GM23338 (cell line): ENCODE data around the gene PLIN5. TPM values are rescaled to one million over a fixed set of nuclear protein-coding genes. Genes with fewer than 3 reads are reported as not detected.

Experiments
- ATAC-seq: fragments of 200-7000 bp; cut with Tn5 transposase; 3 replicates; pipeline ENCODE4 v1.9.1; 2020
- DNase-seq: peaks from one replicate; pipeline ENCODE4 v3.0.0-alpha.2; 2015; ENCODE audit warnings: low spot score
- H2AFZ ChIP-seq: fragments of 200-600 bp; sonication (generic); 2 replicates; pipeline ENCODE4 v1.8.0; 2016; ENCODE audit warnings: antibody characterized with exemption, mild to moderate bottlenecking, moderate library complexity
- H3F3A ChIP-seq: fragments of 200-600 bp; sonication (generic); replicated peaks from 2 replicates; pipeline ENCODE4 v1.8.0; 2017; ENCODE audit warnings: antibody characterized with exemption, mixed run types, low read depth
- H3K27ac ChIP-seq: fragments of 200-600 bp; sonication (generic); 2 replicates; pipeline ENCODE4 v1.6.1; 2016; ENCODE audit warnings: low read depth
- H3K27me3 ChIP-seq: fragments of 200-600 bp; sonication (generic); 2 replicates; pipeline ENCODE4 v1.8.0; 2016; ENCODE audit warnings: mild to moderate bottlenecking, mixed run types, moderate library complexity; ENCODE audit not compliant: insufficient read depth
- H3K36me3 ChIP-seq: fragments of 200-600 bp; sonication (generic); 2 replicates; pipeline ENCODE4 v1.8.0; 2016; ENCODE audit warnings: mild to moderate bottlenecking; ENCODE audit not compliant: insufficient read depth
- H3K4me1 ChIP-seq: fragments of 200-600 bp; sonication (generic); 2 replicates; pipeline ENCODE4 v1.8.0; 2016; ENCODE audit warnings: mild to moderate bottlenecking, moderate library complexity; ENCODE audit not compliant: insufficient read depth
- H3K4me2 ChIP-seq: fragments of 200-600 bp; sonication (generic); 2 replicates; pipeline ENCODE4 v1.7.1; 2017; ENCODE audit warnings: mixed run types
- H3K4me3 ChIP-seq: fragments of 200-600 bp; sonication (generic); 2 replicates; pipeline ENCODE4 v1.6.1; 2016; ENCODE audit warnings: mixed run types
- H3K79me2 ChIP-seq: fragments of 200-600 bp; sonication (generic); replicated peaks from 2 replicates; pipeline ENCODE4 v1.8.0; 2017; ENCODE audit warnings: mild to moderate bottlenecking; ENCODE audit not compliant: insufficient read depth
- H3K9me2 ChIP-seq: fragments of 200-600 bp; sonication (generic); 2 replicates; pipeline ENCODE4 v1.8.0; 2017; ENCODE audit not compliant: insufficient read depth
- H4K20me1 ChIP-seq: fragments of 200-600 bp; sonication (generic); replicated peaks from 2 replicates; pipeline ENCODE4 v1.8.0; 2017; ENCODE audit warnings: mild to moderate bottlenecking; ENCODE audit not compliant: insufficient read depth
- H3K27ac Mint-ChIP-seq: 2 replicates; pipeline ENCODE4 v1.8.0; 2020; ENCODE audit warnings: inconsistent platforms, mild to moderate bottlenecking, moderate library complexity, mixed read lengths
- H3K27me3 Mint-ChIP-seq: 3 replicates; pipeline ENCODE4 v1.8.0; 2022; ENCODE audit warnings: low read depth, mild to moderate bottlenecking, moderate library complexity, mixed read lengths, inconsistent platforms; ENCODE audit not compliant: insufficient read depth, poor library complexity
- H3K36me3 Mint-ChIP-seq: 3 replicates; pipeline ENCODE4 v1.8.0; 2021; ENCODE audit warnings: low read depth, mild to moderate bottlenecking, inconsistent platforms, moderate library complexity, mixed read lengths
- H3K4me1 Mint-ChIP-seq: 3 replicates; pipeline ENCODE4 v1.8.0; 2020; ENCODE audit warnings: mild to moderate bottlenecking, inconsistent platforms, mixed read lengths
- H3K4me3 Mint-ChIP-seq: 3 replicates; pipeline ENCODE4 v1.8.0; 2021; ENCODE audit warnings: moderate library complexity, mild to moderate bottlenecking, inconsistent platforms, mixed read lengths
- H3K9me3 Mint-ChIP-seq: 3 replicates; pipeline ENCODE4 v1.8.0; 2020; ENCODE audit warnings: moderate library complexity, mild to moderate bottlenecking, inconsistent platforms, mixed read lengths
- EZH2 ChIP-seq: fragments of 200-600 bp; sonication (generic); IDR thresholded peaks from one replicate; pipeline ENCODE4 v1.8.0; 2017; ENCODE audit warnings: antibody characterized with exemption, mild to moderate bottlenecking, low read depth; ENCODE audit not compliant: unreplicated experiment
- EZH2phosphoT487 ChIP-seq: fragments of 200-600 bp; sonication (generic); IDR thresholded peaks from one replicate; pipeline ENCODE4 v1.8.1; 2018; ENCODE audit warnings: antibody characterized with exemption; ENCODE audit not compliant: unreplicated experiment
- JUNB ChIP-seq: IDR thresholded peaks from one replicate; pipeline ENCODE4 v1.6.1; 2016; ENCODE audit warnings: antibody characterized with exemption; ENCODE audit not compliant: unreplicated experiment
- STAT1 ChIP-seq: IDR thresholded peaks from one replicate; pipeline ENCODE4 v1.6.1; 2016; ENCODE audit warnings: antibody characterized with exemption; ENCODE audit not compliant: unreplicated experiment
- ZNF114 ChIP-seq: fragments of 250-450 bp; sonication (Bioruptor Pico); IDR thresholded peaks from 2 replicates; pipeline ENCODE4 v1.5.0; 2020; ENCODE audit warnings: mild to moderate bottlenecking, moderate library complexity
- ZNF331 ChIP-seq: fragments of 250-450 bp; sonication (Bioruptor Pico); IDR thresholded peaks from 2 replicates; pipeline ENCODE4 v1.5.0; 2020; ENCODE audit warnings: low read depth, mild to moderate bottlenecking, moderate library complexity
- polyA plus RNA-seq: library from polyadenylated mRNA; unstranded; fragments of >200 nt; fragmentation: Nextera tagmentation; extraction: Ambion mirVana; gene quantifications from 2 replicates; pipeline ENCODE4 v1.2.1, GENCODE V29; 2016
- total RNA-seq: library from RNA; depleted of rRNA; stranded (reverse); fragments of >200 nt; shearing (Covaris generic); gene quantifications from 2 replicates; pipeline ENCODE4 v1.2.3, GENCODE V29; 2014
- TF ChIP-seq, protein P1 (sequence below): fragments of 250-450 bp; sonication (Bioruptor Pico); IDR thresholded peaks from 2 replicates; pipeline ENCODE4 v1.5.0; 2020; ENCODE audit warnings: mild to moderate bottlenecking, moderate library complexity
- TF ChIP-seq, protein P2 (sequence below), 2 experiments: fragments of 200-600 bp in 1 of 2; sonication (generic) in 1 of 2; conservative IDR thresholded peaks; 2 replicates each; pipeline versions ENCODE4 v1.5.1 to v1.6.1; 2016 to 2017; ENCODE audit warnings: antibody characterized with exemption in 2 of 2, low read depth in 2 of 2, mild to moderate bottlenecking in 2 of 2, moderate library complexity in 1 of 2
- TF ChIP-seq, protein P3 (sequence below): IDR thresholded peaks from 2 replicates; pipeline ENCODE4 v1.6.1; 2016; ENCODE audit warnings: antibody characterized with exemption
- TF ChIP-seq, protein P4 (sequence below): IDR thresholded peaks from one replicate; pipeline ENCODE4 v1.6.1; 2018; ENCODE audit warnings: antibody characterized with exemption; ENCODE audit not compliant: unreplicated experiment

PLIN5 gene
- total and polyA plus RNA-seq, 2 experiments from 2014 or later: 1.9 to 3.5 TPM

DNA sequence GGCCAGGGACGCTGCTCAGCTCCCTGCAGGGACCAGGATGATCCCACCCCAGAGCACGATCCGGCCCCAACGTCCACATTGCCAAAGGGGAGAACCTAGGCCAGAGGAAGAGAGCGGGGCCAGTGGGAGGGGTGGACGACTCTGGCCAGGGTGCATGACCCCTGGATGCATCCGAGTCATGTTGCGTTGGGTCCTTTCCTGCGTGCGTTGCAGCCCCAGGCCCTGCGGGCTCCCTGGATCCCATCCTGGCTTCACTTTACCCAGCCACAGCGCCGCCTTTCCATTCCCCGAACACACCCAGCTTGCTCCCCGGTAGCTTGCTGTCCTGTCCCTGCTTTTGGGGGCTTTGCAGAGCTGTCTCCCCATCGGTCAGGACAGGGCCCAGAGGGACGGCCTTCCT, 27.2 kb downstream of the PLIN5 start:
- no peaks in the 10 kb centered on the region for H3K79me2 ChIP-seq
- no peak overlapping the region for H3K27ac Mint-ChIP-seq
- TF ChIP-seq, protein P1, sequence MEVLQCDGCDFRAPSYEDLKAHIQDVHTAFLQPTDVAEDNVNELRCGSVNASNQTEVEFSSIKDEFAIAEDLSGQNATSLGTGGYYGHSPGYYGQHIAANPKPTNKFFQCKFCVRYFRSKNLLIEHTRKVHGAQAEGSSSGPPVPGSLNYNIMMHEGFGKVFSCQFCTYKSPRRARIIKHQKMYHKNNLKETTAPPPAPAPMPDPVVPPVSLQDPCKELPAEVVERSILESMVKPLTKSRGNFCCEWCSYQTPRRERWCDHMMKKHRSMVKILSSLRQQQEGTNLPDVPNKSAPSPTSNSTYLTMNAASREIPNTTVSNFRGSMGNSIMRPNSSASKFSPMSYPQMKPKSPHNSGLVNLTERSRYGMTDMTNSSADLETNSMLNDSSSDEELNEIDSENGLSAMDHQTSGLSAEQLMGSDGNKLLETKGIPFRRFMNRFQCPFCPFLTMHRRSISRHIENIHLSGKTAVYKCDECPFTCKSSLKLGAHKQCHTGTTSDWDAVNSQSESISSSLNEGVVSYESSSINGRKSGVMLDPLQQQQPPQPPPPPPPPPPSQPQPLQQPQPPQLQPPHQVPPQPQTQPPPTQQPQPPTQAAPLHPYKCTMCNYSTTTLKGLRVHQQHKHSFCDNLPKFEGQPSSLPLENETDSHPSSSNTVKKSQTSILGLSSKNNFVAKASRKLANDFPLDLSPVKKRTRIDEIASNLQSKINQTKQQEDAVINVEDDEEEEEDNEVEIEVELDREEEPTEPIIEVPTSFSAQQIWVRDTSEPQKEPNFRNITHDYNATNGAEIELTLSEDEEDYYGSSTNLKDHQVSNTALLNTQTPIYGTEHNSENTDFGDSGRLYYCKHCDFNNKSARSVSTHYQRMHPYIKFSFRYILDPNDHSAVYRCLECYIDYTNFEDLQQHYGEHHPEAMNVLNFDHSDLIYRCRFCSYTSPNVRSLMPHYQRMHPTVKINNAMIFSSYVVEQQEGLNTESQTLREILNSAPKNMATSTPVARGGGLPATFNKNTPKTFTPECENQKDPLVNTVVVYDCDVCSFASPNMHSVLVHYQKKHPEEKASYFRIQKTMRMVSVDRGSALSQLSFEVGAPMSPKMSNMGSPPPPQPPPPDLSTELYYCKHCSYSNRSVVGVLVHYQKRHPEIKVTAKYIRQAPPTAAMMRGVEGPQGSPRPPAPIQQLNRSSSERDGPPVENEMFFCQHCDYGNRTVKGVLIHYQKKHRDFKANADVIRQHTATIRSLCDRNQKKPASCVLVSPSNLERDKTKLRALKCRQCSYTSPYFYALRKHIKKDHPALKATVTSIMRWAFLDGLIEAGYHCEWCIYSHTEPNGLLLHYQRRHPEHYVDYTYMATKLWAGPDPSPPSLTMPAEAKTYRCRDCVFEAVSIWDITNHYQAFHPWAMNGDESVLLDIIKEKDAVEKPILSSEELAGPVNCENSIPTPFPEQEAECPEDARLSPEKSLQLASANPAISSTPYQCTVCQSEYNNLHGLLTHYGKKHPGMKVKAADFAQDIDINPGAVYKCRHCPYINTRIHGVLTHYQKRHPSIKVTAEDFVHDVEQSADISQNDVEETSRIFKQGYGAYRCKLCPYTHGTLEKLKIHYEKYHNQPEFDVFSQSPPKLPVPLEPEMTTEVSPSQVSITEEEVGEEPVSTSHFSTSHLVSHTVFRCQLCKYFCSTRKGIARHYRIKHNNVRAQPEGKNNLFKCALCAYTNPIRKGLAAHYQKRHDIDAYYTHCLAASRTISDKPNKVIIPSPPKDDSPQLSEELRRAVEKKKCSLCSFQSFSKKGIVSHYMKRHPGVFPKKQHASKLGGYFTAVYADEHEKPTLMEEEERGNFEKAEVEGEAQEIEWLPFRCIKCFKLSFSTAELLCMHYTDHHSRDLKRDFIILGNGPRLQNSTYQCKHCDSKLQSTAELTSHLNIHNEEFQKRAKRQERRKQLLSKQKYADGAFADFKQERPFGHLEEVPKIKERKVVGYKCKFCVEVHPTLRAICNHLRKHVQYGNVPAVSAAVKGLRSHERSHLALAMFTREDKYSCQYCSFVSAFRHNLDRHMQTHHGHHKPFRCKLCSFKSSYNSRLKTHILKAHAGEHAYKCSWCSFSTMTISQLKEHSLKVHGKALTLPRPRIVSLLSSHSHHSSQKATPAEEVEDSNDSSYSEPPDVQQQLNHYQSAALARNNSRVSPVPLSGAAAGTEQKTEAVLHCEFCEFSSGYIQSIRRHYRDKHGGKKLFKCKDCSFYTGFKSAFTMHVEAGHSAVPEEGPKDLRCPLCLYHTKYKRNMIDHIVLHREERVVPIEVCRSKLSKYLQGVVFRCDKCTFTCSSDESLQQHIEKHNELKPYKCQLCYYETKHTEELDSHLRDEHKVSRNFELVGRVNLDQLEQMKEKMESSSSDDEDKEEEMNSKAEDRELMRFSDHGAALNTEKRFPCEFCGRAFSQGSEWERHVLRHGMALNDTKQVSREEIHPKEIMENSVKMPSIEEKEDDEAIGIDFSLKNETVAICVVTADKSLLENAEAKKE (CRISPR knock-in tag): no peak
- no peak for TF ChIP-seq ZNF114 (CRISPR knock-in tag)
- no peak for TF ChIP-seq STAT1
- TF ChIP-seq EZH2phosphoT487: no peak
- no peak for TF ChIP-seq JUNB
- TF ChIP-seq ZNF331 (CRISPR knock-in tag): no peak
- TF ChIP-seq, protein P2, sequence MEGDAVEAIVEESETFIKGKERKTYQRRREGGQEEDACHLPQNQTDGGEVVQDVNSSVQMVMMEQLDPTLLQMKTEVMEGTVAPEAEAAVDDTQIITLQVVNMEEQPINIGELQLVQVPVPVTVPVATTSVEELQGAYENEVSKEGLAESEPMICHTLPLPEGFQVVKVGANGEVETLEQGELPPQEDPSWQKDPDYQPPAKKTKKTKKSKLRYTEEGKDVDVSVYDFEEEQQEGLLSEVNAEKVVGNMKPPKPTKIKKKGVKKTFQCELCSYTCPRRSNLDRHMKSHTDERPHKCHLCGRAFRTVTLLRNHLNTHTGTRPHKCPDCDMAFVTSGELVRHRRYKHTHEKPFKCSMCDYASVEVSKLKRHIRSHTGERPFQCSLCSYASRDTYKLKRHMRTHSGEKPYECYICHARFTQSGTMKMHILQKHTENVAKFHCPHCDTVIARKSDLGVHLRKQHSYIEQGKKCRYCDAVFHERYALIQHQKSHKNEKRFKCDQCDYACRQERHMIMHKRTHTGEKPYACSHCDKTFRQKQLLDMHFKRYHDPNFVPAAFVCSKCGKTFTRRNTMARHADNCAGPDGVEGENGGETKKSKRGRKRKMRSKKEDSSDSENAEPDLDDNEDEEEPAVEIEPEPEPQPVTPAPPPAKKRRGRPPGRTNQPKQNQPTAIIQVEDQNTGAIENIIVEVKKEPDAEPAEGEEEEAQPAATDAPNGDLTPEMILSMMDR (conservative IDR thresholded peaks at IDR 0.05; ENCODE audit: low read depth in 2 of 2): no peak
- TF ChIP-seq EZH2: no peak
- TF ChIP-seq, protein P3, sequence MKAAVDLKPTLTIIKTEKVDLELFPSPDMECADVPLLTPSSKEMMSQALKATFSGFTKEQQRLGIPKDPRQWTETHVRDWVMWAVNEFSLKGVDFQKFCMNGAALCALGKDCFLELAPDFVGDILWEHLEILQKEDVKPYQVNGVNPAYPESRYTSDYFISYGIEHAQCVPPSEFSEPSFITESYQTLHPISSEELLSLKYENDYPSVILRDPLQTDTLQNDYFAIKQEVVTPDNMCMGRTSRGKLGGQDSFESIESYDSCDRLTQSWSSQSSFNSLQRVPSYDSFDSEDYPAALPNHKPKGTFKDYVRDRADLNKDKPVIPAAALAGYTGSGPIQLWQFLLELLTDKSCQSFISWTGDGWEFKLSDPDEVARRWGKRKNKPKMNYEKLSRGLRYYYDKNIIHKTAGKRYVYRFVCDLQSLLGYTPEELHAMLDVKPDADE: no peak
- TF ChIP-seq, protein P4, sequence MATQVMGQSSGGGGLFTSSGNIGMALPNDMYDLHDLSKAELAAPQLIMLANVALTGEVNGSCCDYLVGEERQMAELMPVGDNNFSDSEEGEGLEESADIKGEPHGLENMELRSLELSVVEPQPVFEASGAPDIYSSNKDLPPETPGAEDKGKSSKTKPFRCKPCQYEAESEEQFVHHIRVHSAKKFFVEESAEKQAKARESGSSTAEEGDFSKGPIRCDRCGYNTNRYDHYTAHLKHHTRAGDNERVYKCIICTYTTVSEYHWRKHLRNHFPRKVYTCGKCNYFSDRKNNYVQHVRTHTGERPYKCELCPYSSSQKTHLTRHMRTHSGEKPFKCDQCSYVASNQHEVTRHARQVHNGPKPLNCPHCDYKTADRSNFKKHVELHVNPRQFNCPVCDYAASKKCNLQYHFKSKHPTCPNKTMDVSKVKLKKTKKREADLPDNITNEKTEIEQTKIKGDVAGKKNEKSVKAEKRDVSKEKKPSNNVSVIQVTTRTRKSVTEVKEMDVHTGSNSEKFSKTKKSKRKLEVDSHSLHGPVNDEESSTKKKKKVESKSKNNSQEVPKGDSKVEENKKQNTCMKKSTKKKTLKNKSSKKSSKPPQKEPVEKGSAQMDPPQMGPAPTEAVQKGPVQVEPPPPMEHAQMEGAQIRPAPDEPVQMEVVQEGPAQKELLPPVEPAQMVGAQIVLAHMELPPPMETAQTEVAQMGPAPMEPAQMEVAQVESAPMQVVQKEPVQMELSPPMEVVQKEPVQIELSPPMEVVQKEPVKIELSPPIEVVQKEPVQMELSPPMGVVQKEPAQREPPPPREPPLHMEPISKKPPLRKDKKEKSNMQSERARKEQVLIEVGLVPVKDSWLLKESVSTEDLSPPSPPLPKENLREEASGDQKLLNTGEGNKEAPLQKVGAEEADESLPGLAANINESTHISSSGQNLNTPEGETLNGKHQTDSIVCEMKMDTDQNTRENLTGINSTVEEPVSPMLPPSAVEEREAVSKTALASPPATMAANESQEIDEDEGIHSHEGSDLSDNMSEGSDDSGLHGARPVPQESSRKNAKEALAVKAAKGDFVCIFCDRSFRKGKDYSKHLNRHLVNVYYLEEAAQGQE: no peak
- no peak overlapping the region for H3K4me2 ChIP-seq
- H3K36me3 ChIP-seq: no peaks in the 10 kb centered on the region
- H4K20me1 ChIP-seq: no peaks in the 10 kb centered on the region; the same call in none of the 2 replicates
- H3F3A ChIP-seq: no peaks in the 10 kb centered on the region
- no peak overlapping the region for H3K4me3 Mint-ChIP-seq
- H2AFZ ChIP-seq: no peak overlapping the region
- H3K27ac ChIP-seq: no peak overlapping the region
- H3K27me3 ChIP-seq: peaks cover 28% of the 10 kb centered on the region; the same call in 1 of the 2 replicates
- peaks cover 5% of the 10 kb centered on the region for H3K36me3 Mint-ChIP-seq
- peaks cover 26% of the 10 kb centered on the region for H3K27me3 Mint-ChIP-seq
- H3K9me2 ChIP-seq: no peaks in the 10 kb centered on the region
- no peak overlapping the region for H3K4me3 ChIP-seq
- H3K4me1 Mint-ChIP-seq: no peaks in the 10 kb centered on the region
- no peak for DNase-seq
- H3K9me3 Mint-ChIP-seq: no peaks in the 10 kb centered on the region; the same call in 2 of the 3 replicates
- ATAC-seq: no peak
- H3K4me1 ChIP-seq: no peaks in the 10 kb centered on the region
